GM18873 (cell line): ENCODE results near the gene NAT9.

Source experiments
- ATAC-seq: cut with Tn5 transposase; IDR thresholded peaks from one replicate; pipeline ENCODE4 v1.9.1; 2021; ENCODE audit warnings: mild to moderate bottlenecking, moderate library complexity, moderate number of reproducible peaks; ENCODE audit not compliant: unreplicated experiment, low FRiP score

Gene NAT9

DNA sequence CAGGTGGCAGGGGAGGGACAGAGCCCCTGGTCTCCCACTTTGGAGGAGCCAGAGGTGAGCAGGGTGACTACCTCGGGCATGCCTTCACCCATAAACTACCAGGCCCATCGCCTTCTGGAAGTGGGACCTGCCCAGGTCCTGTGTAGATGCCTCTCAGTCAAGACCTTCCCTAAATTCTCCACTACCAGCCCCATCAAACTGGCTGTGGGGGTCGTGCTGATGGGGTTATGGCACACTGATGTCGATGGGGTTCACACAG, 44.9 kb downstream of the NAT9 start:
- ATAC-seq: no peak

DNA sequence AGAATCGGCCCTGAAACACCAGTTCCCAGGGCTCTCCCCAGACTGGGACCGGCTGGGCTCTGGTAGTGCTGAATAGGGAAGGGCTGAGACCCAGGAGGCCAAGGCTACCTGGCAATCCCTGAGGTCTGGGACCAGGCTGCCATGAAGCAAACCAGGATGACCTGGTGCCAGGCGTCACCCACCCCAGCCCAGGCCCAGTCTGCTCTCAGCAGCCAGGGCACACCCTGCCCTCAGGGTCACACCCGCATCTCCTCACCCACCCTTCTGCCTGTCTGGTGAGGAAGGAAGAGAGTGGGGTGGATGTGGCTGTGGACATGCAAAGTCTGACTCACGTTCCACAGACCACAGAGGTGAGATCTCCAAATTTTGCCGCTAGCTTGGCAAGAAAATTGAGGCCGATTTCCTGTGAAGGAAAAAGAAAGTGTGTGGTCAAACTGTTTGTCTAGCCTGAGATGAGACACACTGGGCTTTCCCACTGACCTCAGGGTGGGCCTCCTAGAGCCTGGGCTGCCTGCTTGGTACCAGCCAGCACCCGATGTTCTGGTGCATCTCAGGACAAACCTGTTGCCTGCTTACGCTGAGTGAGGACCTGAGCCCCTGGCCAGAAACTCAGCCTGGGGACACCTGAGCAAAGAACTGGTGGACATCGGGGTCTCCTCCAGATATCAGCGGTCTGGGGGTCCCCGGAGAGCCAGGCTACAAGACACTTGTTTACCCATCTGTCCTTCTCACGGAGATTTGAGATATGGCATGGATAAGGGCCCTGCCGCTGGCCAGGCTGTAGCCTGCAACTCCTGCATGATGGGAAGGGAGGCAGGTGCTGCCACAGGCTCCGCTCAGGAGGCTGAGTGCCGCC, 45.4 kb downstream of the NAT9 start:
- no peak for ATAC-seq

DNA sequence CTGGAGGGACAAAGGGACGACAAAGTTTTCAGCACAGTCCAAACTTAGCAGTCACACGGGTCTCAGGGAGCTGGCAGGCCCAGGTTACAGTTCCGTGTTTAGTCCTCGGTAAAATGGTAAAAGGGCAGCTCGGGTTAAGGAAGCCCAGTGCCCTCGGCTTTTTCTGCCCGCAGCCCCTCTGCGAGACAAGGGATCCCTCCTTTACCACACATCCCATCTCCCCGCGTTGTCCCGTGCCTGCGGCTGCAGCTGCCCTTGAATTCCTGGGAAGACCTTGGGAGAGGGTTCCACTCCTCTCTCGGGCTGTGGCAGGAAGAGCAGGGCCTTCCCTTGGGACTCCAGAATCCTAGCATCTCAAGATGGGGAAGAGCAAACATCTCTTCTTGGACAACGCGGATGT, 46.3 kb downstream of the NAT9 start:
- ATAC-seq: no peak

DNA sequence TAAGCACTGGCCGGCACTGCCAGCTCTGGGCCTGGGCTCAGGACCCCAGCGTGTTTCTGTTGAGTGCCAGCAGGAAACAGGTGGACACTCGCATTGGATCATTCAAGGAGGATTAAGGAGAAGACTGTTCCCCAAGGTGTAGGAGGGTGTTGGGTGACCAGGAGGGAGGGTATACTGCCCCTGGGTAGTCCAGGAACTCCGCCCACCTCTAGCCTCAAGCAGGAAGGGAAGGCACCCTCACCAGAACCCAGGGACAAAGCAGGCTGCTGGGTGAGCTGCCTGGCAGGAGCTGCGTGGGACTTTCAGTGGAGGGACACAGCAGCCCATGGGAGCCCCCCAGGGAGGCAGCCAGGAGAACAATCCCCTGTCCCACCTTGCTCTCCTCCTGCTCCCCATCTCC, 46.8 kb downstream of the NAT9 start:
- ATAC-seq: no peak

DNA sequence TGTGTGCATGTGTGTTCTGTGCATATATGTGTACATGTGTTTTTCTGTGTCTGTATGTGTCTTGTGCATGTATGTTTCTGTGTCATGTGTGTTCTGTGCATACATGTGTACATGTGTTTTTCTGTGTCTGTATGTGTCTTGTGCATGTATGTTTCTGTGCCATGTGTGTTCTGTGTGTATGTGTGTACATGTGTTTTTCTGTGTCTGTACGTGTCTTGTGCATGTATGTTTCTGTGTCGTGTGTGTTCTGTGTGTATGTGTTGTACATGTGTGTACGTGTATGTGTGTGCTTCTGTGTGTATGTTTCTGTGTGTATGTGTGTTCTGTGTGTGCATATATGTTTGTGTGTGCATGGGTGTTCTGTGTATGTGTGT, 47.5 kb downstream of the NAT9 start:
- no peak for ATAC-seq

DNA sequence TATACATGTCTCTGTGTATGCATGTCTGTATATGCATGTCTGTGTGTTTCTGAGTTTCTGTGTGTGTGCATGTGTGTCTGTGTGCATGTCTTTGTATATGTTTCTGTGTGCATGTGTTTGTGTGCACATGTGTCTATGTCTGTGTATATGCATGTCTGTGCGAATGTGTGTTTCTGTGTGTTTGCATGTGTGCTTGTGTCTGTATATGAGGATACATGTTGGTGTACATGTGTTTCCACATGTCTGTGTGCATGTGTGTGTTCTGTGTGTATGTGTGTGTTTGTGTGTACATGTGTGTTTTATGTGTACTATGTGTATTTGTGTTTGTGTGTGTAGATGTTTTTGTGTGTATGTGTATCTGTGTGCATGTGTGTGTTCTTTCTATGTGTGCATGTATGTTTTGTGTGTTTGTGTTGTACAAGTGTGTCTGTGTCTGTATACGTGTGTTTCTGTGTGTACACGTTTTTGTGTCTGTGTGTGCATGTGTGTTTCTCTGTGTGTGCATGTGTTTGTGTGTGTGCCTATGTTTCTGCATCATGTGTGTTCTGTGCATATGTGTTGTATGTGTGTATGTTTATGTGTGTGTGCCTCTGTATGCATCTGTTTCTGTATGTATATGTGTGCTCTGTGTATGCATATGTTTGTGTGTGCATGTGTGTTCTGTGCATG, 48.0 kb downstream of the NAT9 start:
- no peak for ATAC-seq

DNA sequence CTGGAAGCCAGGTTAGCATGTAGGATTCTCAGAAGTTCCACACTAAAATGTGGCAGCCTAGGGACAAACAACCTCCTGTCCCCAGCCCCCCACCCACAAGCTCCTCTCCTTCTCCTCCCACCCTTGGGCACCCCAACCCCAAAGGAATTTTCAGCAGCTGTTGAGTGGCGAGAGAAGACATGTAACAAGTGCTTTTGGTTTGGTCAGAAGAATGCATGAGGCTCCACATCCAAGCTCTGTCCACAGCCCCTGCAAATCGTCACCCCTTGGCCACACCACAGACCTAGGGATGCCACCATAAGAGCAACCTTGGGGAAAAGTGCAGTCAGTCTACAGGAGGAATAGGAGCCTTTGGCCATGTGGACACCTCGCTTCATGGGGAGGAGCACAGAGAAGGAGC, 51.0 kb downstream of the NAT9 start:
- no peak for ATAC-seq

DNA sequence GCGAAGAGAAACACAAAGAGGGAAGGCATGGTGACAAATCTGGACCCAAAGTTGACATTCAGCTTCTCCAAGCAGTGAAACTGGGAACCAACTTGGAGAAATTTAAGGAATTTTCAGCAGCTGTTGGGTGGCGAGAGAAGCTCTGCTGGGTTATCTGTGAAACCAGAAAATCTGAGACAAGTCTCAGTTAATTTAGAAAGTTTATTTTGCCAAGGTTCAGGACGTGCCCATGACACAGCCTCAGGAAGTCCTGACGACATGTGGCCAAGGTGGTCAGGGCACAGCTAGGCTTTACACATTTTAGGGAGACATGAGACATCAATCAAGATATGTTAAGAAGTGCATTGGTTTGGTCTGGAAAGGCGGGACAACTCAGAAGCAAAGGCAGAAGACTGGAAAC, 52.3 kb downstream of the NAT9 start:
- ATAC-seq: no peak

DNA sequence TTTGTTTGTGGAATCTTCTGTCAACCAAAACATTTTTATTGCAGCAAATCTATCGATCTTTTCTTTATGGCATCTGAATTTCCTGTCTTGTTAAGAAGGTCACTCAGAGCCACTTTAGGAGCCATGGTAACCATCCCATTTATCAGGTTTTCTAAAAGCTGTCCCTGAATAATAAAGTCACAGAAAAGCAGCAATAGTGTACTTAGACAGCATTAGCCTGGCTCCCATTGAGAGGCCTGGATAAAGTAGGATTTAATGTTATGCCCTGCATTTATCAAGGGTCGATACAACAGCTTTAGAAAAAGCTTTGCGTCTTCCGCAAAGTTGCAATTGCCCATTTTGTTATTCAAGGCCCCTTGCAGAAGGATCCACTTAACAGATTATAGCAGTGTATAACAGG, 53.4 kb downstream of the NAT9 start:
- no peak for ATAC-seq
